ENCODE results near the gene CTIF.
A peak's percentile ranks its signal among the peaks of the same experiment; 100 is the strongest.

Gene CTIF

GRCh38 chr18:48669991-48670750, 131.3 kb downstream of the CTIF start:
- Histone ChIP-seq H3K4me1 (ENCODE audit: control insufficient read depth in 1 of 2, insufficient read depth in 2 of 2, low read length in 2 of 2) (peaks cover 33 to 37% of the 10 kb centered on the region in 2 donors), H3K4me3 (ENCODE audit: low read depth in 1 of 2, low read length in 2 of 2) (no peak overlapping the region), H3K9me3 (ENCODE audit: control insufficient read depth in 1 of 2, low read length in 2 of 2) (peaks cover 3 to 5% of the 10 kb centered on the region in 2 donors), H3K27ac (ENCODE audit: low read depth, low read length) (no peak overlapping the region), H3K27me3 (ENCODE audit: control insufficient read depth in 1 of 2, insufficient read depth in 2 of 2, low read length in 2 of 2) (no peaks in the 10 kb centered on the region), H3K36me3 (ENCODE audit: control insufficient read depth in 1 of 2, insufficient read depth in 2 of 2, low read length in 2 of 2) (peaks cover 4 to 7% of the 10 kb centered on the region in 2 donors), H3K9ac (ENCODE audit: low read depth in 1 of 2, low read length in 2 of 2) (no peak overlapping the region)

DNA sequence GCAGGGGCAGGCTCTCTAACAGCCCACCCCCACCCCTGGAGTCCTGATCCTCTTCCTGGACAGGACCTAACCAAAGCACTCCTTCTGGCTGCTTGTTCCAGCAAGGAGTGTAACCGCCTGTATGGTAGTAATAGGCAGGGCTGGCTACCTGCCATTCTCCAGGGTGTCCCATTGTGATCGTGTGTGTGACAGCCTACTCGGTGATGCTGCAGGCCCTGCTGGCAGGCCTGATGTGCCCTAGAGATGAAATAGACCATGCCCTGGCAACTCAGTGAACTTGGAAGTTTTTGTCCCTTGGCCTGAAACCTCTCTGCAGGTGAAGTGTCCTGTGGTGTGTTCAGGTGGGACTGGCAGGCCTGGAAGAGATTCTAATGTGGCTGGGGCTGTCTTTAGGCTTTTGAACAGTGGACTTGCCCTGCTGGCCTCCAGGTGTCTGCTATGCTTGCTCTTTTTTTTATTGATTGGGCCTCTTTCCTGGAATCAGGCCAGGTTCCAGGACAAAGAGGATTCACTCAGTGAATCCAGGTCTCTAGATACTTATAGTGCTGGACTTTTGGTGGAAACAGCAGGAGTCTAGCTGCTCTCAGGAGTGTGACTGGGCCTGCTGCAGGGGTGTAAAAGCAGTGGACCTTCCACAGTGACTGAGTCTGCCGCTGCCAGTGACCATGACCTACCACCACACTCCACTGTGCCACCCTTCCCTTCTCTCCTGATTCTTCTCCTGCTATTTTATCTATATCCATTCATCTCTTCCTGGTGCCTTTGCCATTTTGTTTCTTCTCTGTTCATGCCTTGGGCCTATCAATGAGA, 132.1 kb downstream of the CTIF start:
- Histone ChIP-seq H3K36me3 (ENCODE audit: control insufficient read depth in 1 of 2, insufficient read depth in 2 of 2, low read length in 2 of 2) (peaks cover 4 to 7% of the 10 kb centered on the region in 2 donors), H3K4me1 (ENCODE audit: control insufficient read depth in 1 of 2, insufficient read depth in 2 of 2, low read length in 2 of 2) (peaks cover 38 to 40% of the 10 kb centered on the region in 2 donors)

GRCh38 chr18:48671561-48671945, 132.7 kb downstream of the CTIF start:
- peaks cover 38 to 40% of the 10 kb centered on the region in 2 donors for H3K4me1 ChIP-seq (ENCODE audit: control insufficient read depth in 1 of 2, insufficient read depth in 2 of 2, low read length in 2 of 2)
- no peak overlapping the region for H3K4me3 ChIP-seq (ENCODE audit: low read depth in 1 of 2, low read length in 2 of 2)
- no peaks in the 10 kb centered on the region for H3K27me3 ChIP-seq (ENCODE audit: control insufficient read depth in 1 of 2, insufficient read depth in 2 of 2, low read length in 2 of 2)
- H3K9ac ChIP-seq (ENCODE audit: low read depth in 1 of 2, low read length in 2 of 2) = no peak overlapping the region
- H3K27ac ChIP-seq (ENCODE audit: low read depth, low read length) = no peak overlapping the region
- H3K9me3 ChIP-seq (ENCODE audit: control insufficient read depth in 1 of 2, low read length in 2 of 2) = no peaks in the 10 kb centered on the region
- H3K36me3 ChIP-seq (ENCODE audit: control insufficient read depth in 1 of 2, insufficient read depth in 2 of 2, low read length in 2 of 2) = peaks cover 4 to 7% of the 10 kb centered on the region in 2 donors

More for the DNA sequence above, 132.1 kb downstream of the CTIF start:
- no peak overlapping the region for H3K27ac ChIP-seq (ENCODE audit: low read depth, low read length)
- H3K9ac ChIP-seq (ENCODE audit: low read depth in 1 of 2, low read length in 2 of 2) = no peak overlapping the region
- H3K27me3 ChIP-seq (ENCODE audit: control insufficient read depth in 1 of 2, insufficient read depth in 2 of 2, low read length in 2 of 2) = no peaks in the 10 kb centered on the region
- H3K4me3 ChIP-seq (ENCODE audit: low read depth in 1 of 2, low read length in 2 of 2) = no peak overlapping the region
- H3K9me3 ChIP-seq (ENCODE audit: control insufficient read depth in 1 of 2, low read length in 2 of 2) = no peaks in the 10 kb centered on the region

DNA sequence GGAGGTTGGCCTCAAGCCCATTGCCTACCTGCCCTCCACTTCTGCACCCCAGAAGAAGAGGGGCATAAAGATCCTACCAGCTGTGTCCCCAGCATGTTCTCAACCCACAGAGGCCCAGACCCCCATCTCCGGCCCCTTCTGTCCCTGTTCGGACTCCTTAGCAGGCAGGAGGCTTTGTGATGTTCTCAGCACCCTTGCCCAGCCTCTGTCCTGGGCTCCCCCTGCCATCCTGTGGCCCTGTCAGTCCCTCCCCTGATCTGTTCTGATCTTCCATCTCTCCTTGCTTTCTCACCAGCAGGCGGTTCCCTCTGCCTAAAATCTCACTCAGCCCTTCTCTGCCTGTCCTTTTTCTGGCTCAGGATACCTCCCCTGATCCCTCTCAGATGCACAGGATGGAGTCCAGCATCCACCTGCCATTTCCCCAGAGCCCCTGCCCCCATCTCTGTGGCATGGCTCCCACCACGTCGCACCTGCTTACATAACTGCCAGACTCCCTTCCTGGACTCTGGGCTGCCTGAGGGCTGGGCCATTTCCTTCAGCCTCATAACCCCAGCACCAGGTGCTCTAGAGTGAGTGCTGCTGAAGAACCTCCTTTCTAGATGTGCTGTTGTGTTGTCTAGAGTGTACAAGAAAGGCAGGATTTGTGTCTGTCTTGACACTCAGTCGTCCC, 134.0 kb downstream of the CTIF start:
- H3K4me3 ChIP-seq (ENCODE audit: low read depth in 1 of 2, low read length in 2 of 2) = no peak overlapping the region
- peak overlapping the region in 1 of 2 donors; percentile 28 for H3K9ac ChIP-seq (ENCODE audit: low read depth in 1 of 2, low read length in 2 of 2)
- H3K27me3 ChIP-seq (ENCODE audit: control insufficient read depth in 1 of 2, insufficient read depth in 2 of 2, low read length in 2 of 2) = no peaks in the 10 kb centered on the region
- H3K4me1 ChIP-seq (ENCODE audit: control insufficient read depth in 1 of 2, insufficient read depth in 2 of 2, low read length in 2 of 2) = peaks cover 30 to 31% of the 10 kb centered on the region in 2 donors
- H3K9me3 ChIP-seq (ENCODE audit: control insufficient read depth in 1 of 2, low read length in 2 of 2) = no peaks in the 10 kb centered on the region
- peaks cover 4 to 7% of the 10 kb centered on the region in 2 donors for H3K36me3 ChIP-seq (ENCODE audit: control insufficient read depth in 1 of 2, insufficient read depth in 2 of 2, low read length in 2 of 2)
- no peak overlapping the region for H3K27ac ChIP-seq (ENCODE audit: low read depth, low read length)

GRCh38 chr18:48673456-48673852, 134.6 kb downstream of the CTIF start:
- H3K27ac ChIP-seq (ENCODE audit: low read depth, low read length) = peak overlapping the region; percentile 15
- no peaks in the 10 kb centered on the region for H3K27me3 ChIP-seq (ENCODE audit: control insufficient read depth in 1 of 2, insufficient read depth in 2 of 2, low read length in 2 of 2)
- peaks cover 29% of the 10 kb centered on the region in 2 donors for H3K4me1 ChIP-seq (ENCODE audit: control insufficient read depth in 1 of 2, insufficient read depth in 2 of 2, low read length in 2 of 2)
- no peak overlapping the region for H3K4me3 ChIP-seq (ENCODE audit: low read depth in 1 of 2, low read length in 2 of 2)
- no peaks in the 10 kb centered on the region for H3K9me3 ChIP-seq (ENCODE audit: control insufficient read depth in 1 of 2, low read length in 2 of 2)
- H3K9ac ChIP-seq (ENCODE audit: low read depth in 1 of 2, low read length in 2 of 2) = no peak overlapping the region
- H3K36me3 ChIP-seq (ENCODE audit: control insufficient read depth in 1 of 2, insufficient read depth in 2 of 2, low read length in 2 of 2) = peaks cover 4 to 7% of the 10 kb centered on the region in 2 donors

- no peaks in the 10 kb centered on the region for H3K27me3 ChIP-seq (ENCODE audit: control insufficient read depth in 1 of 2, insufficient read depth in 2 of 2, low read length in 2 of 2)
- H3K9ac ChIP-seq (ENCODE audit: low read depth in 1 of 2, low read length in 2 of 2) = peak overlapping the region in 1 of 2 donors; percentile 10
- H3K36me3 ChIP-seq (ENCODE audit: control insufficient read depth in 1 of 2, insufficient read depth in 2 of 2, low read length in 2 of 2) = peaks cover 4 to 7% of the 10 kb centered on the region in 2 donors
- peaks cover 29% of the 10 kb centered on the region in 2 donors for H3K4me1 ChIP-seq (ENCODE audit: control insufficient read depth in 1 of 2, insufficient read depth in 2 of 2, low read length in 2 of 2)
- no peaks in the 10 kb centered on the region for H3K9me3 ChIP-seq (ENCODE audit: control insufficient read depth in 1 of 2, low read length in 2 of 2)
- peak overlapping the region; percentile 15 for H3K27ac ChIP-seq (ENCODE audit: low read depth, low read length)
- peak overlapping the region in 1 of 2 donors; percentile 14 for H3K4me3 ChIP-seq (ENCODE audit: low read depth in 1 of 2, low read length in 2 of 2)
Measured at GRCh38 chr18:48673853-48674721, 135.3 kb downstream of the CTIF start.

- peaks cover 4 to 7% of the 10 kb centered on the region in 2 donors for H3K36me3 ChIP-seq (ENCODE audit: control insufficient read depth in 1 of 2, insufficient read depth in 2 of 2, low read length in 2 of 2)
- H3K4me3 ChIP-seq (ENCODE audit: low read depth in 1 of 2, low read length in 2 of 2) = peak overlapping the region in 1 of 2 donors; percentile 14
- peaks cover 29% of the 10 kb centered on the region in 2 donors for H3K4me1 ChIP-seq (ENCODE audit: control insufficient read depth in 1 of 2, insufficient read depth in 2 of 2, low read length in 2 of 2)
- H3K27me3 ChIP-seq (ENCODE audit: control insufficient read depth in 1 of 2, insufficient read depth in 2 of 2, low read length in 2 of 2) = no peaks in the 10 kb centered on the region
- H3K9me3 ChIP-seq (ENCODE audit: control insufficient read depth in 1 of 2, low read length in 2 of 2) = no peaks in the 10 kb centered on the region
- peak overlapping the region in 1 of 2 donors; percentile 9 for H3K9ac ChIP-seq (ENCODE audit: low read depth in 1 of 2, low read length in 2 of 2)
- H3K27ac ChIP-seq (ENCODE audit: low read depth, low read length) = peak overlapping the region; percentile 15
Measured at GRCh38 chr18:48674758-48675351, 136.0 kb downstream of the CTIF start.

GRCh38 chr18:48675352-48675761, 136.5 kb downstream of the CTIF start:
- no peaks in the 10 kb centered on the region for H3K9me3 ChIP-seq (ENCODE audit: control insufficient read depth in 1 of 2, low read length in 2 of 2)
- H3K4me3 ChIP-seq (ENCODE audit: low read depth in 1 of 2, low read length in 2 of 2) = peak overlapping the region in 1 of 2 donors; percentile 19
- peaks cover 4 to 7% of the 10 kb centered on the region in 2 donors for H3K36me3 ChIP-seq (ENCODE audit: control insufficient read depth in 1 of 2, insufficient read depth in 2 of 2, low read length in 2 of 2)
- H3K27me3 ChIP-seq (ENCODE audit: control insufficient read depth in 1 of 2, insufficient read depth in 2 of 2, low read length in 2 of 2) = no peaks in the 10 kb centered on the region
- peak overlapping the region in 1 of 2 donors; percentile 9 for H3K9ac ChIP-seq (ENCODE audit: low read depth in 1 of 2, low read length in 2 of 2)
- peaks cover 29% of the 10 kb centered on the region in 2 donors for H3K4me1 ChIP-seq (ENCODE audit: control insufficient read depth in 1 of 2, insufficient read depth in 2 of 2, low read length in 2 of 2)
- no peak overlapping the region for H3K27ac ChIP-seq (ENCODE audit: low read depth, low read length)

DNA sequence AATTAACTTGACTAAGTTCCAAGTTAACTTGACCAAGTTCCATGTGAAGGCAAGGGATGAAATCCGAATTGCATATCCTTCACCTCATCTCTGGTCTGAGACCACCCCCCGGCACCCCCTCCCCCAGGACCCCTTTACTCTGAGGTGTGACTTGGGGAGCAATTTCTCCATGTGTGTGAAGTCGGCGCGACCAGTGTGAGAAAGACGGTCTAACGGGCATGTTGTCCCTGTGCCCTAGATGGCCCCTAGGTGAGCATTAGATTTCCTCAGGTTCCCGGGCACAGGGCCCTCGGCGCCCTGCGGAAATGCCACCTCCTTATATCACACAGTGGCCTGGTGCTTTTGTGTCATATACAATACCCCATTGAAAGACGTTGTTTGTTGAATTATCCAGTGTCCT, 137.1 kb downstream of the CTIF start:
- H3K9me3 ChIP-seq (ENCODE audit: control insufficient read depth in 1 of 2, low read length in 2 of 2) = no peaks in the 10 kb centered on the region
- H3K36me3 ChIP-seq (ENCODE audit: control insufficient read depth in 1 of 2, insufficient read depth in 2 of 2, low read length in 2 of 2) = peaks cover 0 to 7% of the 10 kb centered on the region in 2 donors
- H3K4me3 ChIP-seq (ENCODE audit: low read depth in 1 of 2, low read length in 2 of 2) = no peak overlapping the region
- H3K4me1 ChIP-seq (ENCODE audit: control insufficient read depth in 1 of 2, insufficient read depth in 2 of 2, low read length in 2 of 2) = peaks cover 26 to 29% of the 10 kb centered on the region in 2 donors
- H3K9ac ChIP-seq (ENCODE audit: low read depth in 1 of 2, low read length in 2 of 2) = no peak overlapping the region
- H3K27ac ChIP-seq (ENCODE audit: low read depth, low read length) = no peak overlapping the region
- H3K27me3 ChIP-seq (ENCODE audit: control insufficient read depth in 1 of 2, insufficient read depth in 2 of 2, low read length in 2 of 2) = no peaks in the 10 kb centered on the region
